Neutrophil (primary cell): ENCODE measurements around the gene NEK8.
A peak's percentile ranks its signal among the peaks of the same experiment; 100 is the strongest.

Experiments used
- H3K27ac ChIP-seq: fragments of 200-600 bp; sonication (generic); 2 replicates; pipeline ENCODE4 v1.5.1; 2016; ENCODE audit warnings: mild to moderate bottlenecking, moderate library complexity
- H3K27me3 ChIP-seq: fragments of 200-600 bp; sonication (generic); 2 replicates; pipeline ENCODE4 v1.6.0; 2016; ENCODE audit warnings: mild to moderate bottlenecking
- H3K36me3 ChIP-seq: fragments of 200-600 bp; sonication (generic); 2 replicates; pipeline ENCODE4 v1.5.1; 2017
- H3K4me1 ChIP-seq, 2 experiments: fragments of 200-600 bp in 1 of 2; sonication (generic) in 1 of 2; 1 replicate in 1 of 2; 2 replicates in 1 of 2; pipeline versions ENCODE4 v1.5.1 to v1.6.1; 2013 to 2016; ENCODE audit warnings: low read depth in 1 of 2, low read length in 1 of 2, mild to moderate bottlenecking in 1 of 2, moderate library complexity in 1 of 2; ENCODE audit not compliant: control insufficient read depth in 1 of 2, insufficient read depth in 1 of 2
- H3K4me3 ChIP-seq, 2 experiments: fragments of 200-600 bp in 1 of 2; sonication (generic) in 1 of 2; 1 replicate in 1 of 2; 2 replicates in 1 of 2; pipeline ENCODE4 v1.5.1; 2013 to 2016; ENCODE audit warnings: low read depth in 1 of 2, low read length in 1 of 2, mild to moderate bottlenecking in 1 of 2, moderate library complexity in 1 of 2
- H3K9me3 ChIP-seq: fragments of 200-600 bp; sonication (generic); 2 replicates; pipeline ENCODE4 v1.5.1; 2016
- CTCF ChIP-seq: fragments of 200-600 bp; sonication (generic); IDR thresholded peaks from 2 replicates; pipeline ENCODE4 v1.5.1; 2016; ENCODE audit warnings: antibody characterized with exemption

Gene NEK8

GRCh38 chr17:28738680-28739384, 10.2 kb downstream of the NEK8 start:
- Histone ChIP-seq H3K4me3 (no peak overlapping the region), H3K27me3 (peaks cover 18% of the 10 kb centered on the region), H3K9me3 (no peaks in the 10 kb centered on the region), H3K27ac (no peak overlapping the region), H3K36me3 (no peaks in the 10 kb centered on the region), H3K4me1 (peaks cover 18 to 22% of the 10 kb centered on the region in 2 experiments)
- TF ChIP-seq CTCF: no peak

- TF ChIP-seq CTCF: no peak
- no peak overlapping the region for H3K27ac ChIP-seq
- H3K4me1 ChIP-seq: peaks cover 27 to 36% of the 10 kb centered on the region in 2 experiments
- H3K9me3 ChIP-seq: no peaks in the 10 kb centered on the region
- H3K36me3 ChIP-seq: no peaks in the 10 kb centered on the region
- peaks cover 36% of the 10 kb centered on the region for H3K27me3 ChIP-seq
- peak overlapping the region in 1 of 2 experiments; percentile 42 for H3K4me3 ChIP-seq
Observed at GRCh38 chr17:28740406-28741357, 12.1 kb downstream of the NEK8 start.

- Histone ChIP-seq H3K4me1 (peaks cover 27 to 36% of the 10 kb centered on the region in 2 experiments), H3K9me3 (no peaks in the 10 kb centered on the region), H3K27me3 (peaks cover 45% of the 10 kb centered on the region), H3K36me3 (no peaks in the 10 kb centered on the region), H3K4me3 (peak overlapping the region in 1 of 2 experiments; percentile 42), H3K27ac (peak overlapping the region; percentile 39)
- TF ChIP-seq CTCF: no peak
Observed at GRCh38 chr17:28741358-28742349, 13.1 kb downstream of the NEK8 start.

- Histone ChIP-seq H3K27me3 (peaks cover 55% of the 10 kb centered on the region), H3K36me3 (no peaks in the 10 kb centered on the region), H3K27ac (peak within 1 kb of the TSS; percentile 48), H3K4me1 (peaks cover 27 to 36% of the 10 kb centered on the region in 2 experiments), H3K9me3 (no peaks in the 10 kb centered on the region), H3K4me3 (peak within 1 kb of the TSS; percentile 70 to 97)
- TF ChIP-seq CTCF: no peak
Observed at GRCh38 chr17:28743243-28744103, 14.9 kb downstream of the NEK8 start, which contains the start of gene TRAF4. Gene TRAF4 (plus strand): TSS chr17:28744011. CDS start chr17:28744113, 102 bp downstream.
